ENCODE data around the gene NYNRIN. TPM values are rescaled to one million over a fixed set of nuclear protein-coding genes. Genes with fewer than 3 reads are reported as not detected.

NYNRIN gene
- total RNA-seq, 1 donor from 2014 or later: 10.4 TPM

GRCh38 chr14:24422694-24423601 is 24.1 kb downstream of the NYNRIN start:
- Mint-ChIP-seq H3K4me3 (no peak overlapping the region), H3K9me3 (no peaks in the 10 kb centered on the region), H3K4me1 (no peaks in the 10 kb centered on the region), H3K27me3 (ENCODE audit: low read depth) (peaks cover 16% of the 10 kb centered on the region), H3K36me3 (ENCODE audit: low read depth) (no peaks in the 10 kb centered on the region), H3K27ac (ENCODE audit: unreplicated experiment) (no peak overlapping the region)
- no peak for DNase-seq (ENCODE audit: low read depth, low spot score)
- no peak for TF ChIP-seq CTCF (conservative IDR thresholded peaks at IDR 0.05)

GRCh38 chr14:24425704-24426103 is 26.9 kb downstream of the NYNRIN start:
- H3K4me3 Mint-ChIP-seq: no peak overlapping the region
- no peak for TF ChIP-seq CTCF (conservative IDR thresholded peaks at IDR 0.05)
- peaks cover 6% of the 10 kb centered on the region for H3K4me1 Mint-ChIP-seq
- peaks cover 7% of the 10 kb centered on the region for H3K27me3 Mint-ChIP-seq (ENCODE audit: low read depth)
- H3K9me3 Mint-ChIP-seq: no peaks in the 10 kb centered on the region
- no peak for DNase-seq (ENCODE audit: low read depth, low spot score)
- H3K36me3 Mint-ChIP-seq (ENCODE audit: low read depth): no peaks in the 10 kb centered on the region
- no peak overlapping the region for H3K27ac Mint-ChIP-seq (ENCODE audit: unreplicated experiment)

GRCh38 chr14:24426150-24426911 is 27.5 kb downstream of the NYNRIN start:
- Mint-ChIP-seq H3K4me1 (peaks cover 11% of the 10 kb centered on the region), H3K4me3 (peak overlapping the region; percentile 65), H3K27me3 (ENCODE audit: low read depth) (peaks cover 7% of the 10 kb centered on the region), H3K36me3 (ENCODE audit: low read depth) (no peaks in the 10 kb centered on the region), H3K27ac (ENCODE audit: unreplicated experiment) (no peak overlapping the region), H3K9me3 (no peaks in the 10 kb centered on the region)
- no peak for DNase-seq (ENCODE audit: low read depth, low spot score)
- no peak for TF ChIP-seq CTCF (conservative IDR thresholded peaks at IDR 0.05)

- no peaks in the 10 kb centered on the region for H3K9me3 Mint-ChIP-seq
- H3K36me3 Mint-ChIP-seq (ENCODE audit: low read depth): no peaks in the 10 kb centered on the region
- peak overlapping the region; percentile 65 for H3K4me3 Mint-ChIP-seq
- H3K27me3 Mint-ChIP-seq (ENCODE audit: low read depth): peaks cover 7% of the 10 kb centered on the region
- TF ChIP-seq CTCF (conservative IDR thresholded peaks at IDR 0.05): no peak
- no peak for DNase-seq (ENCODE audit: low read depth, low spot score)
- peaks cover 18% of the 10 kb centered on the region for H3K4me1 Mint-ChIP-seq
- no peak overlapping the region for H3K27ac Mint-ChIP-seq (ENCODE audit: unreplicated experiment)
Measured at GRCh38 chr14:24426912-24427536, 28.2 kb downstream of the NYNRIN start.
